OCI-LY7 (cell line): ENCODE results near the gene COMP. TPM values are rescaled to one million over a fixed set of nuclear protein-coding genes. Genes with fewer than 3 reads are reported as not detected.

Experiments
- BruUV-seq: library from RNA; stranded (reverse); fragments of 400-500 nt; replicated peaks from 2 replicates; lab custom pipeline; 2021; lab: Mats Ljungman, UMichigan
- CTCF ChIA-PET: fragments of 300-600 bp; sonication (Branson Sonifier 250); formaldehyde crosslinking; loops from one replicate; lab custom pipeline; 2022; ENCODE audit warnings: antibody characterized with exemption; ENCODE audit not compliant: unreplicated experiment; lab: Charles Lee
- POLR2A ChIA-PET: fragments of 300-600 bp; sonication (Branson Sonifier 250); formaldehyde crosslinking; loops from one replicate; lab custom pipeline; 2022; ENCODE audit warnings: antibody characterized with exemption; lab: Charles Lee
- DNase-seq: peaks from one replicate; pipeline ENCODE4 v3.0.0-alpha.2; 2015; ENCODE audit warnings: low spot score
- H2AFZ ChIP-seq: fragments of 200-600 bp; sonication (generic), shearing (Covaris generic); 2 replicates; pipeline ENCODE4 v1.6.1; 2014; ENCODE audit warnings: mild to moderate bottlenecking, antibody characterized with exemption, low read length, moderate library complexity
- H3K27ac ChIP-seq: fragments of 200-600 bp; sonication (generic); 2 replicates; pipeline ENCODE4 v1.5.1; 2014; ENCODE audit warnings: mixed run types, low read depth, mild to moderate bottlenecking, moderate library complexity, low read length, inconsistent platforms; ENCODE audit not compliant: poor library complexity, severe bottlenecking
- H3K36me3 ChIP-seq: fragments of 200-600 bp; sonication (generic); 2 replicates; pipeline ENCODE4 v1.6.1; 2014; ENCODE audit warnings: mild to moderate bottlenecking, antibody characterized with exemption, low read length, moderate library complexity, mixed read lengths; ENCODE audit not compliant: insufficient read depth
- H3K4me1 ChIP-seq: fragments of 200-600 bp; sonication (generic); 2 replicates; pipeline ENCODE4 v1.5.1; 2014; ENCODE audit warnings: mild to moderate bottlenecking, low read length; ENCODE audit not compliant: insufficient read depth, poor library complexity, severe bottlenecking
- H3K4me2 ChIP-seq: fragments of 200-600 bp; sonication (generic); 2 replicates; pipeline ENCODE4 v1.6.1; 2014; ENCODE audit warnings: mild to moderate bottlenecking, low read length
- H3K4me3 ChIP-seq: fragments of 200-600 bp; sonication (generic); 2 replicates; pipeline ENCODE4 v1.5.1; 2014; ENCODE audit warnings: mild to moderate bottlenecking, low read depth, low read length; ENCODE audit not compliant: poor library complexity, severe bottlenecking
- H3K79me2 ChIP-seq: fragments of 200-600 bp; sonication (generic); 2 replicates; pipeline ENCODE4 v1.6.1; 2016; ENCODE audit warnings: low read depth, mild to moderate bottlenecking, low read length, moderate library complexity, mixed read lengths; ENCODE audit not compliant: insufficient read depth
- H3K9me2 ChIP-seq: fragments of 200-600 bp; sonication (generic); 2 replicates; pipeline ENCODE4 v1.6.1; 2016; ENCODE audit warnings: mild to moderate bottlenecking, low read length, mixed read lengths; ENCODE audit not compliant: insufficient read depth
- H3K9me3 ChIP-seq: fragments of 200-600 bp; sonication (generic); 2 replicates; pipeline ENCODE4 v1.6.1; 2014; ENCODE audit warnings: mild to moderate bottlenecking, mixed run types, low read length, mixed read lengths
- H4K20me1 ChIP-seq: fragments of 200-600 bp; sonication (generic); 2 replicates; pipeline ENCODE4 v1.6.1; 2014; ENCODE audit warnings: mild to moderate bottlenecking, antibody characterized with exemption, low read length, moderate library complexity, mixed read lengths; ENCODE audit not compliant: insufficient read depth
- EZH2phosphoT487 ChIP-seq: fragments of 200-600 bp; sonication (generic); IDR thresholded peaks from 2 replicates; pipeline ENCODE4 v1.6.1; 2018; ENCODE audit warnings: low read depth, borderline replicate concordance, mild to moderate bottlenecking, mixed run types, antibody characterized with exemption, low read length, moderate library complexity, mixed read lengths
- intact Hi-C: fragments of 100-400 bp; cut with micrococcal nuclease; formaldehyde crosslinking; loops from one replicate; pipeline ENCODE4 v1.10.0; 2022; ENCODE audit not compliant: unreplicated experiment
- total RNA-seq, 2 experiments: library from RNA; depleted of rRNA in 1 of 2; stranded (reverse); fragments of >200 nt in 1 of 2; shearing (Covaris generic) in 1 of 2; gene quantifications; 2 replicates each; pipeline ENCODE4 v1.2.3, GENCODE V29; 2014 to 2022
- TF ChIP-seq, protein P1 (sequence below): fragments of 200-600 bp; sonication (generic); conservative IDR thresholded peaks from 2 replicates; pipeline ENCODE4 v1.5.1; 2014; ENCODE audit warnings: mild to moderate bottlenecking, antibody characterized with exemption, low read length, moderate library complexity, mixed read lengths

COMP gene
- total RNA-seq, 2 experiments from 2014 or later, result not detected

DNA sequence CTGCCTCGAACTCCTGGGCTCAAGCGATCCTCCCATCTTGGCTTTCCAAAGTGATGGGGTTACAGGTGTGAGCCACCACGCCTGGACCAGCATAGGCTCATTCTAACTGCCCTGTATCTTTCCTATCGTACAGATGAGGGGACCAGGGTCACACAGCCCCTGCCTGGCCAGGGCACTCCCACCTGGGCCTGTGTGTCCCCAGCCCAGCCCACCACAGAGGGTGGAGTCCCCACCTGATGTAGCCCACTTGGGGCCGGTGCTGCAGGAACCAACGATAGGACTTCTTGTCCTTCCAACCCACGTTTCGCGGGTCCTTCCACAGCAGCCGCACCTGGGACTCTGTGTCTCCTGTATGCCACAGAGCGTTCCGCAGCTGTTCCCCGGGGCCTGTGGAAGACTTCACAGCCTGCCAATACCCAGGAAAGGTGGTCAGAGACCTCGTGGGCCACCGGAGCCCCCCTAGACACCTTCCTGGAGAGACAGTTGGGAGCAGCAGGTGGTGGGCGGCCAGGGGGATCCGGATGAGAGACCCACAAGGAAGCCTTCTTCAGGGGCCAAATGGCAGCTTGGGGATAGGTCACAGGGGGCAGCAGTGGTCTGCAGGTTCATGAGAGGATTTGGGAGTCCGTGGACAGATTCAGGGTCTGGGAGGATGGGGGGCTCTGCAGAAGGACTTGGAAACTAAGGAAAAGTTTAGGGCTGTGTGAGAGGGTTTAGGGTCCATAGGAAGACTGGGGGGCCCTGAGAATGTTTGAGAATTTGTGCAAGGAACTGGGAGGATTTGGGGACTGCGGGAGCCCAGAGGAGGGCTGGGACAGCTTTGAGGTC, 6.9 kb downstream of the COMP start:
- POLR2A ChIA-PET, result no interaction called here
- no TSS peak for BruUV-seq
- no peak overlapping the region for H3K4me3 ChIP-seq

DNA sequence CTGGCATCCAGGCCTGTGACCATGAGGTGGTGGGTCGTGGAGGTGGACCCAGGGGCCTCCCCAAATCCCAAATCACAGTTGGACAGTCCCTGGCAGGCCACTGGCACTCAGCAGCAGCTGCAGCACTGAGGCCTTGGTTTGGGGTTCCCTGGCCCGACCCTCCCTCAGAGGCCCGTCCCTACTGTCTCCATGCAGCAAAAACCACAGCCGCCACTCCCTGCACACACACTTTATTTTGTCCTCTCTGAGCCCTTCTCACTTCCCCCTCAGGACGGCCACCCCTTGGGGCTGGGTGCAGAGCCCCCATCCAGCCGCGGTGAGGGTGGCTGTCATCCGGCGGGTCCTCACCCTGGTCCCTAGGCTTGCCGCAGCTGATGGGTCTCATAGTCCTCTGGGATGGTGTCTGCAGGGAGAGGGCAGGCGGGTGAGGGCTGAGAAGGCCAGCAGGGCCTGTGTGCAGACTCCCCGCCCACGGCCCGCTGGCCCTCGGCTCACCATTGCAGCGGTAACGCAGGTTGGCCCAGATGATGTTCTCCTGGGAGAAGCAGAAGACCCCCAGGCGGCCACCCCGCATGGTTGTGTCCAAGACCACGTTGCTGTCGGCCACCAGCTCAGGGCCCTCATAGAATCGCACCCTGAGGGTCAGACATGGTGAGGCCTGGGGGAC, 8.4 kb downstream of the COMP start:
- Histone ChIP-seq H2AFZ (no peak overlapping the region), H3K27ac (no peak overlapping the region), H3K4me1 (no peaks in the 10 kb centered on the region), H3K9me3 (no peaks in the 10 kb centered on the region), H3K36me3 (no peaks in the 10 kb centered on the region), H3K4me2 (no peak overlapping the region), H3K79me2 (no peaks in the 10 kb centered on the region), H3K4me3 (no peak overlapping the region), H3K9me2 (no peaks in the 10 kb centered on the region), H4K20me1 (no peaks in the 10 kb centered on the region)
- intact Hi-C loops, result no loop called here
- TF ChIP-seq EZH2phosphoT487, result no peak
- TF ChIP-seq, protein P1, sequence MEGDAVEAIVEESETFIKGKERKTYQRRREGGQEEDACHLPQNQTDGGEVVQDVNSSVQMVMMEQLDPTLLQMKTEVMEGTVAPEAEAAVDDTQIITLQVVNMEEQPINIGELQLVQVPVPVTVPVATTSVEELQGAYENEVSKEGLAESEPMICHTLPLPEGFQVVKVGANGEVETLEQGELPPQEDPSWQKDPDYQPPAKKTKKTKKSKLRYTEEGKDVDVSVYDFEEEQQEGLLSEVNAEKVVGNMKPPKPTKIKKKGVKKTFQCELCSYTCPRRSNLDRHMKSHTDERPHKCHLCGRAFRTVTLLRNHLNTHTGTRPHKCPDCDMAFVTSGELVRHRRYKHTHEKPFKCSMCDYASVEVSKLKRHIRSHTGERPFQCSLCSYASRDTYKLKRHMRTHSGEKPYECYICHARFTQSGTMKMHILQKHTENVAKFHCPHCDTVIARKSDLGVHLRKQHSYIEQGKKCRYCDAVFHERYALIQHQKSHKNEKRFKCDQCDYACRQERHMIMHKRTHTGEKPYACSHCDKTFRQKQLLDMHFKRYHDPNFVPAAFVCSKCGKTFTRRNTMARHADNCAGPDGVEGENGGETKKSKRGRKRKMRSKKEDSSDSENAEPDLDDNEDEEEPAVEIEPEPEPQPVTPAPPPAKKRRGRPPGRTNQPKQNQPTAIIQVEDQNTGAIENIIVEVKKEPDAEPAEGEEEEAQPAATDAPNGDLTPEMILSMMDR, result no peak
- BruUV-seq, result no TSS peak
- CTCF ChIA-PET, result no interaction called here
- POLR2A ChIA-PET, result interaction anchor here (0.5 kb wide), 1 partner anchor 58 kb away, joined by 4 read pairs; no protein-coding TSS in a partner anchor
- no peak for DNase-seq

More for the DNA sequence above, 6.9 kb downstream of the COMP start:
- no peaks in the 10 kb centered on the region for H3K79me2 ChIP-seq
- H3K27ac ChIP-seq, result no peak overlapping the region
- no peaks in the 10 kb centered on the region for H3K9me3 ChIP-seq
- no peaks in the 10 kb centered on the region for H3K9me2 ChIP-seq
- H3K36me3 ChIP-seq, result no peaks in the 10 kb centered on the region
- H4K20me1 ChIP-seq, result no peaks in the 10 kb centered on the region
- no peak overlapping the region for H3K4me2 ChIP-seq
- no peak for TF ChIP-seq EZH2phosphoT487
- TF ChIP-seq, protein P1, result no peak
- no peaks in the 10 kb centered on the region for H3K4me1 ChIP-seq
- CTCF ChIA-PET, result no interaction called here
- intact Hi-C loops, result no loop called here
- H2AFZ ChIP-seq, result no peak overlapping the region
- DNase-seq, result no peak
